GM20000 (cell line): ENCODE data around the gene LYRM4.

Experiments
- DNase-seq: peaks from one replicate; pipeline ENCODE4 v3.0.0; 2012; ENCODE audit warnings: low spot score
- TF ChIP-seq, protein P1 (sequence below): IDR thresholded peaks from 2 replicates; pipeline ENCODE4 v1.5.1; 2012; ENCODE audit warnings: mild to moderate bottlenecking, control low read depth; ENCODE audit errors: extremely low read depth, missing control alignments

LYRM4 gene

DNA sequence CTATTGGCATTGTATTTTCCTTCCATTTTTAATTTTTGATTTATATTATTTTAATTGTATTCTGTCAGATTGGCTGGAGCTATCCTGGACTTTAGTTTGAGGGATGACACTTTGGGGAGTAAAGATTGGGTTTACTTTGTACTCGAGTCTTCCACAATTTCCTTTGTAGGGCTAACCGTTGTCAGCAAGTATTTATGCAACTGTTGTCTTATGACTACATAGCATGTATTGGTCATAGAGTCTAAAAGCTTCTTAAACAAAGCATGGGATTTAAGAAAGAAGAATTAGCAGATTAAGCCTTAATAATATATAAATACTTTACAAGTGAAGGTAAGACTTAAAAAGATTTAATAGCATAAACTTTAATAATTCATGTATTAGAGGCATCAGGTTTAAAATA, 20.2 kb upstream of the LYRM4 start:
- TF ChIP-seq, protein P1, sequence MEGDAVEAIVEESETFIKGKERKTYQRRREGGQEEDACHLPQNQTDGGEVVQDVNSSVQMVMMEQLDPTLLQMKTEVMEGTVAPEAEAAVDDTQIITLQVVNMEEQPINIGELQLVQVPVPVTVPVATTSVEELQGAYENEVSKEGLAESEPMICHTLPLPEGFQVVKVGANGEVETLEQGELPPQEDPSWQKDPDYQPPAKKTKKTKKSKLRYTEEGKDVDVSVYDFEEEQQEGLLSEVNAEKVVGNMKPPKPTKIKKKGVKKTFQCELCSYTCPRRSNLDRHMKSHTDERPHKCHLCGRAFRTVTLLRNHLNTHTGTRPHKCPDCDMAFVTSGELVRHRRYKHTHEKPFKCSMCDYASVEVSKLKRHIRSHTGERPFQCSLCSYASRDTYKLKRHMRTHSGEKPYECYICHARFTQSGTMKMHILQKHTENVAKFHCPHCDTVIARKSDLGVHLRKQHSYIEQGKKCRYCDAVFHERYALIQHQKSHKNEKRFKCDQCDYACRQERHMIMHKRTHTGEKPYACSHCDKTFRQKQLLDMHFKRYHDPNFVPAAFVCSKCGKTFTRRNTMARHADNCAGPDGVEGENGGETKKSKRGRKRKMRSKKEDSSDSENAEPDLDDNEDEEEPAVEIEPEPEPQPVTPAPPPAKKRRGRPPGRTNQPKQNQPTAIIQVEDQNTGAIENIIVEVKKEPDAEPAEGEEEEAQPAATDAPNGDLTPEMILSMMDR, result no peak
- DNase-seq, result no peak

DNA sequence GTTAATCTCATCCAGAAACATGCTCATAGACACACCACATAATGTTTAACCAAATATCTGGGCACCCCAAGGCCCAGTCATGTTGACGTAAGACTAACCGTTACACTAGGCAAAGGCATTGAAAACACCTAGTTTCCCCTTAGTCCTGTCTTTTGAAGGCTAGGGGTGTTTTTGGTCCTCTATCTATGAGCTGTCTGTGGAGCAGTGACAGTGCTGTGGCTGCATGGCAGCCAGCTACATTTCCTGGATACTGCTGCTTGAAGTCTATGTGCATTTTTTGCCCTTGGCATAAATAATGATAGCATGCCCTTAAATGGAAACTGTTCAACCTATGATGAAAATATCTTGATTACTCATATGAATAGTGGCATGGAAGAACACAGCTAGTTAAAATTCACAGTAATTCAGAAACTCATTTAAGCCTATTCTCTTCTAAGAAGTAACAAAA, 19.2 kb upstream of the LYRM4 start:
- no peak for DNase-seq
- TF ChIP-seq, protein P1, result no peak

DNA sequence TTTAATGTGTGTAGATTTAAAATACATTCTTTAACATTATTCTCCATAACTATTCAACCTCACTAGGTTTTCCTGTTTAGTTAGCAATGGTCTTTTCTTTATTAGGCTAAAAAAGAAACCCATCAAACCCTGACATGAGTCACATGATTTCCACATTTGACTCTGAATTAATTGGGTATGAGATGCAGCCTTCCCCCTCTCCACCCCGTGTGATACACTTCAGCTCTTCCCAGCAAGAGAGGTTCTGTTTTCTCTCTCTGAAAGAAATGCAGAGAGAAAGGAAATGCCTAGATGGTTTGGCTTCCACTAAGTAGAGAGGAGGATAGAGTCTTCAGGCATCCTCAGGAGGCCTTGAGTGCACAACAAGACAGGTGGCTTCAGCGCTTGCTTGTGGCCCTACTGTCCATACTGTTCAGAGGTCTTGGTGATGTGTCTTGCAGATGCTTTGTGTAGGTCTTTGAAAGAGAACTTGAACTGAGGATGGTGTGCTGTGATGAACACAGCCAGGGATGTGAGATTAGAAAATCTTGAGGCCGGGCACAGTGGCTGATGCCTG, 17.9 kb upstream of the LYRM4 start:
- DNase-seq, result no peak
- TF ChIP-seq, protein P1, result no peak

DNA sequence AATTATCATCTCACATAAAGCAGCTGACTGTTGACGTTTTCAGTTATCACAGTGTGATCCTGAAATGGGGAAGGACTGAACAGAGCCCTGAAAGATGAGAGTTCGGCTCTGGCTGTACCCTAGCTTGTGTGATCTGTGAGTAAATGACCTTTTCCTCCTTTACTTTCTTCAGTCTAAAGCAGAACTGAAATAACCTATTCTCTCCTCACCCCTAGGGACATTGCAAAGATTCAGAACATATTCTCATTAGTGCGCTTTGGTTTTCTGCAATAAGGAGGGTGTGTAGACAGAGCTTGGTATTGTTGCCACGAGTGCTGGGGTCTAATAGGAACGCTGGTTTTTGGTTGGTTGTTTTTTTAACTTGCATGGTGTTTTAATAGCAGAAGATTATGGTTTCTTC, 17.3 kb upstream of the LYRM4 start:
- DNase-seq, result peak; percentile 17
- TF ChIP-seq, protein P1, result no peak

DNA sequence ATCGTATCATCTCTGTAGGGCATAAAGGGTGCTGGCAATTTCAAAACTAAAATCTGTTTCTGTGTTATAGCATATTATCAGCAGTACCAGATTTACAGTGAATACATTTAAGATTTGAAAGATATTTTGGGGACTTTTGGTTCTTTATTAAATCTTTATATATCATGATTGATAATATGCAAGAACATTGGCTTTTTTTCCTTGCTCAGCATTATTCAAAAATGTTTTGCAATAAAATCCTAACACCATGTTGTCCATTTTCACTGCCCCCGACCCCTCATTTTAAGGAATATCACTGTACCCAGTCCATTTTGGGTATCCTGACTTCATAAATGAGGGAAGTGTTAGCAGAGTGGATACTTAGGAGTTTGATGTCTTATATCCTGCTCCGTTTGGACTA, 16.8 kb upstream of the LYRM4 start:
- DNase-seq, result no peak
- TF ChIP-seq, protein P1, result no peak

DNA sequence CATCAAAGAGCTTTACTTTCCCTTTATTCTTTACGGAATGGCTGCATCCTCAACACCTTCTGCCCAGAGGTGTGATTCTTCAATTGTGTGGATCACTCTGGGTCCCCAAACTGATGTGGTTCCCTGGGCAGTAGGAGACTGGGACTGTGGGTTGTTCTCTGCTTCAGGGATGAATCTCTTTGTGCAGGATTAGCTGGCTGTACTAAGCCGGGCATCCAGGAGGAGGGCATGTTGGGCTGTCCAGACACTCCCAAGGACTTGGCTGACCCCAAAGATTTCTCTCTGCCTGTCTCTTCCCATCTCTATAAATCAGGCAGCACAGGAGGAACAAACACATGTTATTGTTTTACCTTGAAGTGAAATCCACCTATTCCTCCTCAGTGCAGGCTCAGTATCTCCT, 15.8 kb upstream of the LYRM4 start:
- TF ChIP-seq, protein P1, result no peak
- DNase-seq, result no peak

DNA sequence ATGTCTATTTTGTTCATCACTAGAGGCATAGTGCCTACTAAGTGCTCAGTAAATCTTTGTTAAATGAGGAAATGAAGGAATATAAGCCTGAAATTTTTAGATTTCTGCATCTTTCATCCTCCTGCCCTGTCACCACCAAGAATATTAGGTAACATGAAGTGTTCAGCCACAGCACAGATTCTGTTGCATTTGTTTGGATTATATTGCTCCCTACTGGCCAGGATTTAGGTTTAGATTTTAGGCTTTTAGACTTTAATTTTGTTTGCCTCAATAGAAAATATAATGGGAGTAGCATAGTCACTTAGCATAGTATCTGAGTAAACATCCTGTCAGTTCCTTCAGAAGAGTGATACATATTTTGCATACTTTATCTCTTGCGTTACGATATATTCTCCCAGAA, 14.7 kb upstream of the LYRM4 start:
- no peak for DNase-seq

More for the DNA sequence above, 14.7 kb upstream of the LYRM4 start:
- TF ChIP-seq, protein P1, result no peak
